GM18505 (cell line): ENCODE data around the gene PHLPP1.
"Not testable (repeated sequence)": the region's sequence is repeated elsewhere in the genome, so short reads cannot be mapped to it uniquely, and the experiment has no call there.

Experiments used
- ATAC-seq: cut with Tn5 transposase; IDR thresholded peaks from one replicate; pipeline ENCODE4 v1.9.1; 2021; ENCODE audit not compliant: unreplicated experiment
- POLR2A ChIP-seq: IDR thresholded peaks from 4 replicates; pipeline ENCODE4 v1.6.1; 2011; ENCODE audit warnings: borderline replicate concordance; ENCODE audit not compliant: insufficient read depth, insufficient read length; ENCODE audit errors: extremely low read depth

Gene PHLPP1

DNA sequence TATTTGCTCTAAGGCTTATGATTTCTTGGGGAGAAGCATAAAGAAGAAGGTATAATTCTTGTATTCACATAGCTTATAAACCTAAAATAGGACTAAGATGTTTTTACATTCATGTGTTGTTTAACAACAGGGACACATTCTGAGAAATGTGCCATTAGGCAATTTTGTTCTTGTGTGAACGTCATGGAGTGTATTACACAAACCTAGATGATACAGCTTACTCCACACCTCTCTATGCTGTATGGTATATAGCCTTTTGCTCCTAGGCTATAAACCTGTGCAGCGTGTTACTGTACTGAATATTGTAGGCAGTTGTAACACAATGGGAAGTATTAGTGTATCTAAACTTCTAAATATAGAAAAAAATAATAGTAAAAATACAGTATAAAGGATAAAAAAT is 92.1 kb downstream of the PHLPP1 start:
- TF ChIP-seq POLR2A: no peak
- ATAC-seq: no peak

DNA sequence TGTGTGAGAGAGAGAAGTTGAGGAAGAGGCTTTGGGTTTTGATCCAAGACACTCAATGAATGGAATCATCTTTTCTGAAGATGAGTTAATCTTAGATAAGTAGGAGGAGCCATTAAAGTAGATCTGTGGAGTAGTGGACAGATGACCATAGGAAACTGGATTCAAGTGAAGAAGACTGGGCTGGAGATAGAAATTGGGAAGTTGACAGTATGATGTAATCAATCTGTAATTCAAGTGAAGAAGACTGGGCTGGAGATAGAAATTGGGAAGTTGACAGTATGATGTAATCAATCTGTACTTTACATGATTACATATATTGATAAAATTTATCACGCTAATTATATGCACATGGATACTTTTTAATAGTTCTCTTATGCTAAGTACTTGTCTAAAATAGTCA is 92.8 kb downstream of the PHLPP1 start:
- ATAC-seq: no peak
- no peak for TF ChIP-seq POLR2A

DNA sequence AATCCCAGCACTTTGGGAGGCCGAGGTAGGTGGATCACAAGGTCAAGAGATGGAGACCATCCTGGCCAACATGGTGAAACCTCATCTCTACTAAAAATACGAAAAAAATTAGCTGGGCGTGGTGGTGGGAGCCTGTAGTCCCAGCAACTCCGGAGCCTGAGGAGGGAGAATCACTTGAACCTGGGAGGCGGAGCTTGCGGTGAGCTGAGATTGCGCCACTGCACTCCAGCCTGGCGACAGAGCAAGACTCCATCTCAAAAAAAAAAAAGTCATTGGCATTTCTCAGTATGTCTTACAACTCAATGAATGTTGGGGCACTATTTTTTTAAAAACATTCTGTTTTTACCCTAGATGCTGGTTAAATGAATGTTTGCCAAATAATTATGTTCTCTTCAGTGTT is 94.1 kb downstream of the PHLPP1 start:
- not testable (repeated sequence) for ATAC-seq

DNA sequence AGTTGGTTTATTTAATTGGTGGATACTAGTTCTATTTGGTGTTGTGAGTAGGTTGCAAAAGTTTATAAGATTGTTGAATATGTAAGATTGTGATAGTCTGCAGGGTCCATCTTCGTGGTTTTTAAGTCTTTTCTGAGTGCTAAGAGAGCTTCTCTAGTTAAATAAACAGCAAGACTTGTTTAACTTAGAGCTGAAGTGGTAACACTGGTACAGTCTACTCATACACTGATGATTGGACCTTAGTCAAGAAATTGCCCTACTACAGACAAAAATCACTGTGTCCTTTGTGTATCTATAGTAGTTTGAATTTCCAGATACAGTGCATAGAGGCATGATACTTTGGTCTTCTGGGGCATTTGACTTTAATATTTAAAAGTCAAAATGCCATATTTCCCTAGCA is 94.6 kb downstream of the PHLPP1 start:
- ATAC-seq: no peak
- no peak for TF ChIP-seq POLR2A

DNA sequence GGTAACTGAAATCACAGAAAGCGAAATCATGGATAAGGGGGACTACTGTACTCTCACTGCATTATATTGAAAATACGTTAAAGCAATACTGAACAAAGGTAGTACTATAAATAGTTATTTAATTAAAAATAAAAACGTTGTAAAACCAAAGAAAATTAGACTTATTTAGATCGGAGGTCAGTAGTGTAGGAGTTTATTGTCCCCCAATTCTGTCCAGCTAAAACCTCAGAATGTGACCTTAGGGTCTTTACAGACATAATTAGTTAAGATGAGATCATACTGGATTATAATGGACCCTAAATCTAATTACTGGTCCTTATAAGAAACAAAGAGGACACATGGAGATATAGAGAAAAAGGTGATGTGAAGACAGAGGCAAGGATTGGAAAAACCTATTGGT is 95.3 kb downstream of the PHLPP1 start:
- ATAC-seq: no peak
- no peak for TF ChIP-seq POLR2A

DNA sequence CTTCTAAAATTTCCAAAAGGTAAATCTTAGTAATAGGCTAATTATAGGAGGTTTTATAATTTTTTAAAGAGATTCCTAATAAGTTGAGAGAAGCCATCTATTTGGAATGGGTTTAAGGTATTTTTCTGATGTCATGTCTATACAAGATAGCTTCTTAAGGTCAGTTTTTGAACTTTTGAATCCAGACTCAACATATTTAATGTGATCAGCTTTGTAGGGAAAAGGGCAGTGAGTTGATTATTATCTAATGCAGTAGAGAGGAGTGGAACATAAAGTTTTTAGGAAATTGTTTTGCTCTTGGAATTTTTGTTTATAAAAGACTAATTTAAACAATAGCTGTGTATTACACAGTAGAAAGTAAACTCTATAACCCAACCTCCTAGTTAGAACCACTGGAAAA is 96.3 kb downstream of the PHLPP1 start:
- ATAC-seq: no peak
- TF ChIP-seq POLR2A: no peak

DNA sequence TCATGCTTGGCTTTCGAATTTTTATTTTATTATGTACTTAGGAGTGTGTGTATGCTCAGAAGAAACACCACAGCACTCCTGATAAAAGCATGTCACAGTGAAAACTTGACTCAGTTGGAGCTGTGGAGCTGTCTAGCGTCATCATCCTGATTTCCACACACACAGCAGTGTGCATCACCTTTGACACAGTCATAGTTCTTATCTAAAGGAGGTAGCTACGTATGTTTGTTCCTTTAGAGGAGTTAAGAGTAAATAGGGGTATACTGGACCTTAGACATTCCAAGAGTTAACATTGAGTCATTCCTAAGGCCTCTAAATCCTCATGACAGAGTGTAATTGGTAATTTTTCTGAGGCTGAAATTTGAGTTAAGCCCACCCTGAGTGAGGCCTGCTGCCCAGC is 96.9 kb downstream of the PHLPP1 start:
- ATAC-seq: no peak
- TF ChIP-seq POLR2A: no peak

DNA sequence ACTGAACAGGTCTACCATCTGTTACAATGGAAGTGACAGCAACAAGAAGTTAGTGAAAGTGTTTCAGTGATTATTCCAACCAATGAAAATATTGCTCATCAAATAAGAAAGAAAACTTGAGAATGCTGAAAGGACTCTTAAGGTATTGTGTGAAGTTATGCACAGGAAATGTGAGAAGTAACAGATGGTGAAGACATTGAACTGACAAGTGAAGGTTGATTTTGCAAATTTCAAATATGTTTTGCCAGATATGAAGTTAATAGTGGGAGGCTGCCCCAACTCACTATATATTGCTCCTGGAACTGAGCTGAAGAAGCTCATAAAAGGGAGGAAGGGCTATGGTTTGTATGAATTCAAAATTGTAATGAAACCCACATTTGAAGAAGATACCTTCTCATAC is 97.5 kb downstream of the PHLPP1 start:
- ATAC-seq: no peak

DNA sequence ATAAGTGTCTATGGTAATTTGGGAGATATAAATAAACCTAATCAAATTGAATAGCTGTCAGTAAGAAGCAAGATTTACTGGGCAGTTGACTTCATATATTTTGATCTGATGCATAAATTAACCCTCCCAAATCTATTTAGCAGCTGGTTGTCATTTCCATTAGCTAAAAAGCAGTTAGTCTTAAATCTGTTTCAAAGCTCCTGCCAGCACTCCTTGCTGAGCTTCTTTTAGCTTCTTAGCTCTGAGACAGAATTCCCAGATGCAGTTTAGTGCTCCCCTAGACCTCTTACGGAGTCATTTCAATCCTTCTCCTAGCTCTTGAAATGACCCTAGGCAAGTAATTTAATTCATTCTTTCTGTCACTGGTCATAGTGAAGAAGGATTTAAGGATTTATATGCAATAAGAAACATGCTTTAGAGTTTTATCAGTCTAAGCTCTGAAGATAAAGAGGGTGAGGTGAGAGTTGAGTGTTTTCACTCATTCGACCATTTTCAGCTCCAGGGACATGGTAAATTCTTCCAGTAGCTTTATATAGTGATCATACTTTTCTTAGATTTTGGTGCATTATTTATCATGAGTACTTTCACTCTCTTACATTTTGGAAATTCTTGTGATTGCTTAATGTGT is 98.9 kb downstream of the PHLPP1 start:
- no peak for TF ChIP-seq POLR2A
- ATAC-seq: no peak

More for the DNA sequence above, 97.5 kb downstream of the PHLPP1 start:
- no peak for TF ChIP-seq POLR2A

DNA sequence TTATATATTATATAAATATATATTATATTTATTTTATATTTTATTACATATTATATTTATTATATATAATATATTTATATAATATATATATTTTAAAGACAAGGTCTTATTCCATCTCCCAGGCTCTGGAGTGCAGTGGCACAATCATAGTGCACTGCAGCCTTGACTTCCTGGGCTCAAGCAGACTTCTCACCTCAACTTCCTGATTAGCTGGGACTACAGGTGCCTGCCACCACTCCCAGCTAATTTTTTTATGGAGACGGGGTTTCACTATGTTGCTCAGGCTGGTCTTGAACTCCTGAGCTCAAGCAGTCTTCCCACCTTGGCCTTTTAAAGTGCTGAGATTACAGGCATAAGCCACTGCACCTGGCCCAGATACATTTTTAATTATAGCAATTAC is 110.0 kb downstream of the PHLPP1 start:
- no peak for ATAC-seq
- no peak for TF ChIP-seq POLR2A

DNA sequence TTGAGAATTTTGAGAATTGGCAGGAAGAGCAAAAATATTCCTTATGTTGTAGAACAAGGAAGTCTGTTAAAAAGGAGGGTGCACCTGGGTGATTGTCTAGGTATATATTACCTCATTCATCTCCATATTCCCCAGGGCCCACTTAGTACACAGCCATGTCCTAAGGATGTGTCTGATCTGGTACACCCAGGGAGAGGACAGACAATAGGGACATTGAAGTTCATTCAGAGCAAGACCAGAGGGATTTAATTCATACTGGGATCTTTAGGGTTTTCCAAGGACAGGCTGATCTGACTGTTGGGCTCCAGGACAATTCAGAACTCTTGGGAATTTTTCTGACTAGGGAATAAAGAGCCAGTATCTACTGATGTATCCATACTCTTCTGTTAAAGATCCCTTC is 112.1 kb downstream of the PHLPP1 start:
- TF ChIP-seq POLR2A: no peak
- no peak for ATAC-seq

DNA sequence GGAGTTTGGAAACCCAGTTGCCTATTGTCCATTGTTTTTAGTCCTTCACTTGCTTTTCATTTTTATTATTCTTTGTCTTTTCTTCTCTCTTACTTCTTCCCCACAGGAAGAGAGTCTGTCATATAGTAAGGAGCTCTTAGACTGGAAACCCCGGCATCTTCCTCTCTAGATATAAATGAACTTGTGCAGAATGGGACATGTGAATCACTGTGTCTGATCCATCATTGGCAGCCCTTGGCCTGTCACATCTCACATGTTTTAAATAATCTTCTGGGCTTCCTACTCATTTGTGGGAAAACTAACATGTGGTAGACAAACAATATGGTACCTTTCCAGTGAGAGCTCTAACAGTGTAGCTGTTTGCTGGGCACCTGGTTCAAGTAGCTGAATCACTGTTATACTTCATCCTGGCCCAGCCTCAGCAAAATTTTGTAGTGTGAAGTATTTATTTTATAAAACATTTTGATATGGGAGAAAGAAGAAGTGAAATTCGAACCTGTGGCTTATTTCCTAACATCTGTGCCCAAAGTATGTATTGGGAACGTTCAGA is 112.8 kb downstream of the PHLPP1 start:
- no peak for ATAC-seq
- TF ChIP-seq POLR2A: no peak

DNA sequence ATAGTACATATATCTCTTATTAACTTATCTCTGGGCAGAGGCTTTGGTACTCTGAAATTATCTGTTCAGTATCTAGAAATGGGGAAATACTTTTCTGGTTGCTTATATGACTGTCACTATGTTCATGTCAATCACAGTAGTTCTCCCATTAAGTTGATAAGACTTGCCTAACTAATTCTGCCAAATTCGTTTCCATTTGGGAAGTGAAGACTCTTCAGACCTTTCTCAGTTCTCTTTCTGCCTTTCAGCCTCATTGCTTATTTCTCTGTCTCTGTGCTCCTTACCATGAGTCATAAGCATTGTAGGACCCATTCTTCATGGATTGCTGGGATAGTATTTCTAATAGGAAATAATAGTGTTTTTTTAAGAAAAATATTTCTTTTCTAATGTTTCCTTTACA is 113.5 kb downstream of the PHLPP1 start:
- no peak for ATAC-seq
- TF ChIP-seq POLR2A: no peak

DNA sequence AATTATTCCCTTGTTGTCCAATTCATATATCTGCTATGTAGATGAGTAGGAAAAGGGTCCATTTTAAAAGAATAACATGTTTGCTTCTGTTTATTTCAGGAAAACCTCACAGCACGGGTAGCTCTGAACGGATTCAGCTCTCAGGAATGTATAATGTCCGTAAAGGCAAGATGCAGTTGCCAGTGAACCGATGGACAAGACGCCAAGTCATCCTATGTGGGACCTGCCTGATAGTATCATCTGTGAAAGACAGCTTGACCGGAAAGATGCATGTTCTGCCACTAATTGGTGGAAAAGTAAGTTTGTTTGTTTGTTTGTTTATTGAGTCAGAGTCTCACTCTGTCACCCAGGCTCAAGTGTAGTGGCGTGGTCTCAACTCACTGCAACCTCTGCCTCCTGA is 114.6 kb downstream of the PHLPP1 start:
- TF ChIP-seq POLR2A: no peak
- ATAC-seq: no peak

DNA sequence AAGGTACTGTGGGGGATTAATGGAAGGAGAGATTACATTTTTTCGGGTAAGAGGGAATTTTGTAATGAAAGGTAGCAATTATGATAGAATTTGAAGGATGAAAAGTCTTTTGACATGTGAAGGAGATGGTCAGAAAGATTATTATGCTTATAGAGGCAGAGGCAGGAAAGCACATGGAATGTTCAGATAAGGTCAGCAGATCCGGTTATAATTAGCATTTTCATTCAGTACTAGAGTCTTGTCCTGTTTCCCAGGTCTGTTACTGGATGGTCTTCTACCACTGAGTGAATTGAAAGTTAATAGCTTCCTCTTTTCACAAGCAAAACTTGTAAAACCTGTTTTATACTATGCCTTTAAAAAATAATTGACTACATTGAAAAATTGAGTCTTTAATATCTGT is 116.9 kb downstream of the PHLPP1 start:
- TF ChIP-seq POLR2A: no peak
- peak; percentile 57 for ATAC-seq
